ENCODE measurements around the gene ATPAF1. TPM values are rescaled to one million over a fixed set of nuclear protein-coding genes. Genes with fewer than 3 reads are reported as not detected.
A peak's percentile ranks its signal among the peaks of the same experiment; 100 is the strongest.

Gene ATPAF1
- total RNA-seq, 2 experiments from 2014 or later, result 47.4 to 55.0 TPM

- Mint-ChIP-seq H3K36me3 (ENCODE audit: low read depth) (peaks cover 77% of the 10 kb centered on the region), H3K27me3 (ENCODE audit: low read depth) (no peaks in the 10 kb centered on the region), H3K4me3 (no peak overlapping the region), H3K27ac (no peak overlapping the region), H3K9me3 (ENCODE audit: insufficient read depth) (no peaks in the 10 kb centered on the region), H3K4me1 (ENCODE audit: low read depth) (peaks cover 87% of the 10 kb centered on the region)
- POLR2A ChIA-PET, result interaction anchor here (1.0 kb wide), 1 partner anchor 16 kb away, joined by 4 read pairs; no protein-coding TSS in a partner anchor
- ATAC-seq (no peak), DNase-seq (no peak)
- CTCF ChIA-PET, result interaction anchor here (1.5 to 1.7 kb wide), 3 partner anchors 13 to 79 kb away, joined by 3 to 4 read pairs (median 3); no protein-coding TSS in a partner anchor
These were observed 71.3 kb downstream of the ATPAF1 start for GRCh38 chr1:46596846-46597245.

DNA sequence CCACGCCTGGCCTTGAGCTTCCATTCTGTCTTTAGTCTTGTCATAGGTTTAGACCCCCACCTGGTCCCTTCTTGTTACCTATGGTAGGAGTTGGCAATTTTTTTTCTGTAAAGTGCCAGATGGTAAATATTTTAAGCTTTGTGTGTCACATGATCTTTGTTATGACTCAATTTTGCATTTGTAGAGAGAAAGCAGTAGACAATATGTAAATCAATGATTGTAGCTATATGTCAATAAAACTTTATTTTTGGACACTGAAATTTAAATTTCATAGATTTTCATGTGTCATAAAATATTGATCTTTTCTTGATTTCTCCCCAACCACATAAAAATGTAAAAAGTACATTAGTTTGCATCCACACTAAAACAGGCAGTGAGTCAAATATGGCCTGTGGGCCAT lies 72.1 kb downstream of the ATPAF1 start:
- CTCF ChIA-PET, result interaction anchor here (1.5 to 1.7 kb wide), 3 partner anchors 12 to 80 kb away, joined by 3 to 4 read pairs (median 3); no protein-coding TSS in a partner anchor
- peaks cover 87% of the 10 kb centered on the region for H3K4me1 Mint-ChIP-seq (ENCODE audit: low read depth)
- DNase-seq, result no peak

DNA sequence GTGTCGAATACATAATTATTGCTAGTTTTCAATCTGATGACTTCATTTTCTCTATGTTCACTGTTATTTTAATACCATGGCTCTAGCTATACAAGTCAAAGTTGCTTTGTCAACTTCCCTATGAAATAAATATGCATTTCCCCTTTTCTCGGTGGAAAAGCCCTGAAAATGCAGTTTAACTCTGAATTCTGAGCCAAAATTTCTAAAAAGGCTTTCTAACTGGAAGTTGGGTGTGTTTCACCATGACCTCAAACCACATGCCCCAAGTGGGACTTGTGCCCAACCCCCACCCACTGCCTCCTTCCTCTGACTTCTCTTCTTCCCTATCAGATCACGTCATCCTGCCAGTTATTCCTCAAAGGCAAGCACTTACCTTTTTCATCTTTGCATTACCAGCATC lies 73.0 kb downstream of the ATPAF1 start:
- Mint-ChIP-seq H3K27me3 (ENCODE audit: low read depth) (no peaks in the 10 kb centered on the region), H3K9me3 (ENCODE audit: insufficient read depth) (no peaks in the 10 kb centered on the region), H3K36me3 (ENCODE audit: low read depth) (peaks cover 79% of the 10 kb centered on the region), H3K4me1 (ENCODE audit: low read depth) (peaks cover 81% of the 10 kb centered on the region), H3K27ac (peak overlapping the region; percentile 65), H3K4me3 (peak overlapping the region; percentile 36)
- ATAC-seq (no peak), DNase-seq (peak; percentile 52)
- ChIA-PET CTCF (interaction anchor here (1.3 to 3.0 kb wide), 3 partner anchors 9 to 153 kb away, joined by 3 to 11 read pairs (median 4); partner anchors contain the start of gene MKNK1), POLR2A (interaction anchor here (1.3 to 2.0 kb wide), 2 partner anchors 9 to 12 kb away, joined by 3 to 6 read pairs; partner anchors contain the start of gene MKNK1)

More for the DNA sequence above, 72.1 kb downstream of the ATPAF1 start:
- no peak overlapping the region for H3K4me3 Mint-ChIP-seq
- POLR2A ChIA-PET, result interaction anchor here (1.0 to 1.3 kb wide), 2 partner anchors 13 to 15 kb away, joined by 3 to 4 read pairs; no protein-coding TSS in a partner anchor
- H3K36me3 Mint-ChIP-seq (ENCODE audit: low read depth), result peaks cover 77% of the 10 kb centered on the region
- no peaks in the 10 kb centered on the region for H3K9me3 Mint-ChIP-seq (ENCODE audit: insufficient read depth)
- no peaks in the 10 kb centered on the region for H3K27me3 Mint-ChIP-seq (ENCODE audit: low read depth)
- no peak for ATAC-seq
- no peak overlapping the region for H3K27ac Mint-ChIP-seq

- ATAC-seq (no peak), DNase-seq (no peak)
- Mint-ChIP-seq H3K27me3 (ENCODE audit: low read depth) (no peaks in the 10 kb centered on the region), H3K4me1 (ENCODE audit: low read depth) (peaks cover 74% of the 10 kb centered on the region), H3K9me3 (ENCODE audit: insufficient read depth) (no peaks in the 10 kb centered on the region), H3K27ac (peak overlapping the region; percentile 15), H3K36me3 (ENCODE audit: low read depth) (peaks cover 88% of the 10 kb centered on the region), H3K4me3 (no peak overlapping the region)
- ChIA-PET CTCF (interaction anchor here (1.3 to 3.0 kb wide), 3 partner anchors 10 to 152 kb away, joined by 3 to 11 read pairs (median 4); partner anchors contain the start of gene MKNK1), POLR2A (interaction anchor here (0.6 to 2.0 kb wide), 2 partner anchors 10 to 126 kb away, joined by 3 to 6 read pairs; partner anchors contain the start of gene MKNK1)
These were observed 74.1 kb downstream of the ATPAF1 start for GRCh38 chr1:46594063-46594462.

DNA sequence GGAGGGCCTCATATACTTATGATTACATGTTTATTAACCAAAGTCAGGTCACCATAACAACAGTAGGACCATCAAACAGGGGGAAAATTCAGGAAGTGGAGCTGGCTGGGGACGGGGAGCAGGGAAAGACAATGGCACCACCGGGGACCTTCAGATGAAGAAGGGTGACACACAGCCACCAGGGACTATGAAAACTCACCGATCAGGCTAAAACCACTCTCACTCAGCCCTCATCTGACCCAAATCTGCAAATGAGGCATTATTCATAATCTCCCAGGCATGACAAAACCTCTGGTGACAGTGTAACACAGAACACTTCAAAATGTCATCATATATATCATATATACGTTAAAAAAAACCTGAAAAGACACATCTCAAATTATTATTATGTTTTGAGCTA lies 75.3 kb downstream of the ATPAF1 start:
- Mint-ChIP-seq H3K27me3 (ENCODE audit: low read depth) (no peaks in the 10 kb centered on the region), H3K27ac (no peak overlapping the region), H3K36me3 (ENCODE audit: low read depth) (peaks cover 87% of the 10 kb centered on the region), H3K4me1 (ENCODE audit: low read depth) (peaks cover 65% of the 10 kb centered on the region), H3K4me3 (no peak overlapping the region), H3K9me3 (ENCODE audit: insufficient read depth) (no peaks in the 10 kb centered on the region)
- ATAC-seq (no peak), DNase-seq (no peak)
- ChIA-PET CTCF (interaction anchor here (3.0 kb wide), 1 partner anchor 11 kb away, joined by 11 read pairs; the partner anchor contains the start of gene MKNK1), POLR2A (interaction anchor here (1.0 kb wide), 1 partner anchor 11 kb away, joined by 4 read pairs; the partner anchor contains the start of gene MKNK1)

GRCh38 chr1:46589529-46589928 lies 78.6 kb downstream of the ATPAF1 start:
- no peak overlapping the region for H3K4me3 Mint-ChIP-seq
- peaks cover 42% of the 10 kb centered on the region for H3K4me1 Mint-ChIP-seq (ENCODE audit: low read depth)
- no peak overlapping the region for H3K27ac Mint-ChIP-seq
- H3K27me3 Mint-ChIP-seq (ENCODE audit: low read depth), result no peaks in the 10 kb centered on the region
- peaks cover 84% of the 10 kb centered on the region for H3K36me3 Mint-ChIP-seq (ENCODE audit: low read depth)
- no peak for DNase-seq
- CTCF ChIA-PET, result interaction anchor here (1.0 kb wide), 1 partner anchor 135 kb away, joined by 3 read pairs; no protein-coding TSS in a partner anchor
- POLR2A ChIA-PET, result interaction anchor here (1.0 to 1.3 kb wide), 2 partner anchors 8 to 14 kb away, joined by 4 read pairs; partner anchors contain the start of gene MKNK1
- no peaks in the 10 kb centered on the region for H3K9me3 Mint-ChIP-seq (ENCODE audit: insufficient read depth)
- ATAC-seq, result no peak

- peaks cover 82% of the 10 kb centered on the region for H3K36me3 Mint-ChIP-seq (ENCODE audit: low read depth)
- no peak overlapping the region for H3K4me3 Mint-ChIP-seq
- H3K27me3 Mint-ChIP-seq (ENCODE audit: low read depth), result no peaks in the 10 kb centered on the region
- ChIA-PET CTCF (no interaction called here), POLR2A (no interaction called here)
- no peak for DNase-seq
- no peak for ATAC-seq
- H3K9me3 Mint-ChIP-seq (ENCODE audit: insufficient read depth), result no peaks in the 10 kb centered on the region
- no peak overlapping the region for H3K27ac Mint-ChIP-seq
- H3K4me1 Mint-ChIP-seq (ENCODE audit: low read depth), result peaks cover 46% of the 10 kb centered on the region
These were observed 81.1 kb downstream of the ATPAF1 start for GRCh38 chr1:46587069-46587468.

GRCh38 chr1:46585312-46585938 lies 82.7 kb downstream of the ATPAF1 start:
- H3K4me1 Mint-ChIP-seq (ENCODE audit: low read depth), result peaks cover 49% of the 10 kb centered on the region
- no peak overlapping the region for H3K4me3 Mint-ChIP-seq
- POLR2A ChIA-PET, result interaction anchor here (4.6 kb wide), 1 partner anchor 19 kb away, joined by 32 read pairs; the partner anchor contains the start of gene MKNK1
- DNase-seq (no peak), ATAC-seq (no peak)
- no peaks in the 10 kb centered on the region for H3K27me3 Mint-ChIP-seq (ENCODE audit: low read depth)
- CTCF ChIA-PET, result no interaction called here
- H3K9me3 Mint-ChIP-seq (ENCODE audit: insufficient read depth), result no peaks in the 10 kb centered on the region
- no peak overlapping the region for H3K27ac Mint-ChIP-seq
- peaks cover 79% of the 10 kb centered on the region for H3K36me3 Mint-ChIP-seq (ENCODE audit: low read depth)

GRCh38 chr1:46583494-46583893 lies 84.7 kb downstream of the ATPAF1 start:
- DNase-seq, result no peak
- peaks cover 76% of the 10 kb centered on the region for H3K36me3 Mint-ChIP-seq (ENCODE audit: low read depth)
- H3K4me3 Mint-ChIP-seq, result no peak overlapping the region
- H3K27ac Mint-ChIP-seq, result peak overlapping the region; percentile 98
- H3K9me3 Mint-ChIP-seq (ENCODE audit: insufficient read depth), result no peaks in the 10 kb centered on the region
- peaks cover 58% of the 10 kb centered on the region for H3K4me1 Mint-ChIP-seq (ENCODE audit: low read depth)
- H3K27me3 Mint-ChIP-seq (ENCODE audit: low read depth), result no peaks in the 10 kb centered on the region
- ATAC-seq, result no peak
- ChIA-PET CTCF (interaction anchor here (1.2 to 6.9 kb wide), 4 partner anchors 13 to 49 kb away, joined by 3 to 40 read pairs (median 4); partner anchors contain the start of gene MKNK1), POLR2A (interaction anchor here (0.9 to 4.6 kb wide), 2 partner anchors 8 to 20 kb away, joined by 3 to 32 read pairs; partner anchors contain the start of gene MKNK1)

DNA sequence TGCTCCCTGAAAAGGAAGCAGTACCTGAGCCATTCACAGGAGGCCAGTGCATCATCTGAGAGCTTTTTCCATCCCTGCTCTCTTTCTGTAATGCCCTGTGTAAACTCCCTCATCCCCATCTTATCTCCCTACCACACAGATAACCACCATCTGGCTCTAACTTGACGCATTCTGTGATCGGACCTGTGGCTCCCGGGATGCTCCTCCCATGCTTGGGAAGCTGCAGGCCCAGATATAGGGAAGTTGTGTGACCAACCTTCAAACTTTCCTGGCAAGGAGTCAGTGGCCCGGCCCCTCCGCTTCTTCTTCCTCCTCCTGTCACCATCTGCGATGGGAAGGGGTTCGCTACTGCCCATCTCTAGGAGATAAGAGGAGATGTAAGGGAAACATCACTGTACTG lies 85.2 kb downstream of the ATPAF1 start:
- ChIA-PET POLR2A (interaction anchor here (0.9 to 4.6 kb wide), 3 partner anchors 9 to 21 kb away, joined by 3 to 32 read pairs (median 3); partner anchors contain the start of gene MKNK1), CTCF (interaction anchor here (0.9 to 6.9 kb wide), 4 partner anchors 11 to 48 kb away, joined by 3 to 40 read pairs (median 4); partner anchors contain the start of gene MKNK1)
- H3K4me3 Mint-ChIP-seq, result no peak overlapping the region
- DNase-seq (no peak), ATAC-seq (no peak)
- H3K27ac Mint-ChIP-seq, result peak overlapping the region; percentile 98
- peaks cover 61% of the 10 kb centered on the region for H3K4me1 Mint-ChIP-seq (ENCODE audit: low read depth)
- H3K27me3 Mint-ChIP-seq (ENCODE audit: low read depth), result no peaks in the 10 kb centered on the region
- peaks cover 80% of the 10 kb centered on the region for H3K36me3 Mint-ChIP-seq (ENCODE audit: low read depth)
- no peaks in the 10 kb centered on the region for H3K9me3 Mint-ChIP-seq (ENCODE audit: insufficient read depth)
